ENCODE results near the gene PARL. TPM values are rescaled to one million over a fixed set of nuclear protein-coding genes. Genes with fewer than 3 reads are reported as not detected.

Gene PARL
- total RNA-seq, 1 donor, result 25.0 TPM

- no peak for DNase-seq (ENCODE audit: low read depth in 2 of 3, low spot score in 2 of 3)
These were observed 65.7 kb downstream of the PARL start for GRCh38 chr3:183818706-183819624.

GRCh38 chr3:183818041-183818620, 66.5 kb downstream of the PARL start:
- DNase-seq (ENCODE audit: low read depth in 2 of 3, low spot score in 2 of 3), result no peak

GRCh38 chr3:183817639-183818038, 67.0 kb downstream of the PARL start:
- no peak for DNase-seq (ENCODE audit: low read depth in 2 of 3, low spot score in 2 of 3)

- no peak for DNase-seq (ENCODE audit: low read depth in 2 of 3, low spot score in 2 of 3)
These were observed 67.8 kb downstream of the PARL start for GRCh38 chr3:183816681-183817510.

GRCh38 chr3:183815951-183816475, 68.7 kb downstream of the PARL start:
- DNase-seq (ENCODE audit: low read depth in 2 of 3, low spot score in 2 of 3), result no peak

GRCh38 chr3:183815563-183815940, 69.1 kb downstream of the PARL start:
- DNase-seq (ENCODE audit: low read depth in 2 of 3, low spot score in 2 of 3), result no peak

GRCh38 chr3:183814240-183814639, 70.4 kb downstream of the PARL start:
- DNase-seq (ENCODE audit: low read depth in 2 of 3, low spot score in 2 of 3), result no peak

- DNase-seq (ENCODE audit: low read depth in 2 of 3, low spot score in 2 of 3), result no peak
These were observed 71.8 kb downstream of the PARL start for GRCh38 chr3:183812761-183813445.

- DNase-seq (ENCODE audit: low read depth in 2 of 3, low spot score in 2 of 3), result no peak
These were observed 73.0 kb downstream of the PARL start for GRCh38 chr3:183811638-183812037.

GRCh38 chr3:183810643-183811594, 73.8 kb downstream of the PARL start:
- DNase-seq (ENCODE audit: low read depth in 2 of 3, low spot score in 2 of 3), result no peak

GRCh38 chr3:183809270-183809669, 75.4 kb downstream of the PARL start:
- no peak for DNase-seq (ENCODE audit: low read depth in 2 of 3, low spot score in 2 of 3)

GRCh38 chr3:183808355-183808754, 76.3 kb downstream of the PARL start:
- no peak for DNase-seq (ENCODE audit: low read depth in 2 of 3, low spot score in 2 of 3)

- DNase-seq (ENCODE audit: low read depth in 2 of 3, low spot score in 2 of 3), result no peak
These were observed 76.8 kb downstream of the PARL start for GRCh38 chr3:183807881-183808280.

- DNase-seq (ENCODE audit: low read depth in 2 of 3, low spot score in 2 of 3), result no peak
These were observed 77.4 kb downstream of the PARL start for GRCh38 chr3:183807209-183807728.

- no peak for DNase-seq (ENCODE audit: low read depth in 2 of 3, low spot score in 2 of 3)
These were observed 81.7 kb downstream of the PARL start for GRCh38 chr3:183802989-183803388.

- DNase-seq (ENCODE audit: low read depth in 2 of 3, low spot score in 2 of 3), result no peak
These were observed 83.1 kb downstream of the PARL start for GRCh38 chr3:183801601-183802000.

GRCh38 chr3:183800243-183800863, 84.3 kb downstream of the PARL start:
- no peak for DNase-seq (ENCODE audit: low read depth in 2 of 3, low spot score in 2 of 3)

GRCh38 chr3:183799461-183799860, 85.2 kb downstream of the PARL start:
- DNase-seq (ENCODE audit: low read depth in 2 of 3, low spot score in 2 of 3), result no peak

- no peak for DNase-seq (ENCODE audit: low read depth in 2 of 3, low spot score in 2 of 3)
These were observed 86.7 kb downstream of the PARL start for GRCh38 chr3:183797996-183798395.

All from hematopoietic multipotent progenitor cell (in vitro differentiated cells).